Mesodermal cell (in vitro differentiated cells): Measurements from ENCODE around the gene GPX4.

Source experiments
- H3K27ac ChIP-seq: 2 replicates; pipeline ENCODE4 v1.7.0; 2013; ENCODE audit warnings: mild to moderate bottlenecking, low read depth, low read length, moderate library complexity; ENCODE audit not compliant: severe bottlenecking
- H3K36me3 ChIP-seq: 2 replicates; pipeline ENCODE4 v1.7.1; 2013; ENCODE audit warnings: mild to moderate bottlenecking, low read length, moderate library complexity; ENCODE audit not compliant: control insufficient read depth, insufficient read depth
- H3K4me1 ChIP-seq: one replicate; pipeline ENCODE4 v1.7.1; 2013; ENCODE audit warnings: mild to moderate bottlenecking, low read length; ENCODE audit not compliant: insufficient read depth, control insufficient read depth, poor library complexity, severe bottlenecking
- H3K4me3 ChIP-seq: 2 replicates; pipeline ENCODE4 v1.7.0; 2013; ENCODE audit warnings: low read length, control low read depth, mild to moderate bottlenecking; ENCODE audit not compliant: insufficient read depth, poor library complexity, severe bottlenecking; ENCODE audit errors: extremely low read depth
- H3K9me3 ChIP-seq: 2 replicates; pipeline ENCODE4 v1.7.1; 2013; ENCODE audit warnings: mild to moderate bottlenecking, low read length, moderate library complexity; ENCODE audit not compliant: control insufficient read depth
- WGBS, 2 experiments: methylation state at CpG; one replicate each; pipeline ENCODE4 v1.1.5; 2013; ENCODE audit warnings: missing lambda C conversion rate in 2 of 2; ENCODE audit not compliant: insufficient coverage in 2 of 2; 5-methylcytosine and 5-hydroxymethylcytosine counted together

Gene GPX4

DNA sequence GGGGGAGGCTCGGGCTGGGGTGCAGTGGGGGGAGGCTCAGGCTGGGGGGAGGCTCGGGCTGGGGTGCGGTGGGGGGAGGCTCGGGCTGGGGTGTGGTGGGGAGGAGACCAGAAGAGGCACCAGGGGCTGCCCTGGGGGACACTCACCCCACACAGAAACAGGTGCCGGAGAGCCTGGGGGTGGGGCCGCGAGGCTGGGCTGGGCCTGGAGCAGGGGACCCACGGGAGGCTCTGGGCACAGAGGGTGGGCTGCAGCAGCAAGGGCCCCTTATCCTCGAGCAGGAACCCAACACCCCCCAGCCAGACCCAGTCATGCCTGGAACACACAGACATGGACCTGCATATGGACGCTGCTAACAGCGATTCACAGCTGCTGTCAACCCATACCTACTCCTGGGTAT is 34.3 kb downstream of the GPX4 start:
- Histone ChIP-seq H3K4me1 (peaks cover 2% of the 10 kb centered on the region), H3K9me3 (no peaks in the 10 kb centered on the region), H3K4me3 (no peak overlapping the region), H3K36me3 (peaks cover 34% of the 10 kb centered on the region), H3K27ac (no peak overlapping the region)
- WGBS, 2 experiments, result 96% methylated on average over 6 to 7 of the region's 11 CpGs

DNA sequence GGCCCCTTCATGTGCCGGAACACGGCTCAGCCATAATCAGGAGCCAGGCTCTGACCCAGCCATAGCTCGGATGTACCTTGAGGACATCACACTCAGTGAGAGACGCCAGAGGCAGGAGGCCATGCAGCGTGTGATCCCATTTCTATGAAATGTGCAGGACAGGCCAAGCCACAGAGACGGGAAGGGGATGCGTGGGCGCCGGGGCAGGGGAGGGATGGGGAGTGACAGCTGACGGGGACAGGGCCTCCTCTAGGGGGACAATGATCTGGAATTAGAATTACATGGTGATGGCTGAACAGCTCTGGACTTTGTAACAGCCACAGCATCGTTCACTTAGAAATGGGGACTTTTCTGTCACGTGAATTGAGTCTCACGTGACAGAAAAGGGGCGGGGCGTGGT is 35.3 kb downstream of the GPX4 start:
- no peak overlapping the region for H3K4me3 ChIP-seq
- H3K4me1 ChIP-seq, result no peaks in the 10 kb centered on the region
- no peak overlapping the region for H3K27ac ChIP-seq
- H3K36me3 ChIP-seq, result peaks cover 36% of the 10 kb centered on the region
- no peaks in the 10 kb centered on the region for H3K9me3 ChIP-seq
- WGBS, 2 experiments, result 93 to 98% methylated on average over 13 to 15 of the region's 15 CpGs

DNA sequence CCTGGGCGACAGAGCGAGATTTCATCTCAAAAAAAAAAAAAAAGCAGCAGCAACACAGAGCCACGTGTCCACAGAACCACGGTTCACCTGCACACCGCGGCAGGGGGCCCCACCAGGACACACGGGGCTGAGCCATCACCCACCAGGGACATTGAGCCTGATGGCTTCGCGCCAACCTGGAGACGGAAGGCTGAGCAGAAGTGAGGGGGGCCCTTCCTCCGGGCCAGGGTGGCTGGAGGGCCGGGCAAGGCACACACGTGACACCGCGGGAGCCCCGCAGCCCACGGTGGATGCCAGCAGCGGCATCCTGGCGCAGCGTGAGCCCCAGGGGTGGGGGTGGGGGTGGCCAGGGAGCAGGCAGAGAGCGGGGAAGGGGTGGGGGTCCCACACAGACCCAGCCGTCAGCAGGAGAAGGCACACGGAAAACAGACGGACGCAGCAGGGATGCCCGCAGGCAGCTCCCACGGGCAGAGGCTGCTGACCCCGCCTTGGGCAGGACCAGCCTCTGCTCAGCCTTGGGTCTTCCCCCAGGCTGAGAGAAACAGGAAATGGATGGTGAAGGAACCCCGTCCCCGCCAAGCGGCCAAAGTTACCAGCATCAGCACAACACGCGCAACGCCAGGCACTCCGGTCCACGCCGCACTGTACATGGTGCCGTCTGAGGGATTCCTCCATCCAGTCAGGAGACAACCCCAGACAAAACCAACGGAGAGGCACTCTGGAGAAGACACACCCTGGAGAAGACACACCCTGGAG is 36.7 kb downstream of the GPX4 start:
- no peaks in the 10 kb centered on the region for H3K9me3 ChIP-seq
- H3K36me3 ChIP-seq, result peaks cover 42% of the 10 kb centered on the region
- H3K27ac ChIP-seq, result no peak overlapping the region
- WGBS, 2 experiments, result 95 to 97% methylated on average over 18 to 27 of the region's 39 CpGs
- no peak overlapping the region for H3K4me3 ChIP-seq
- H3K4me1 ChIP-seq, result no peaks in the 10 kb centered on the region

DNA sequence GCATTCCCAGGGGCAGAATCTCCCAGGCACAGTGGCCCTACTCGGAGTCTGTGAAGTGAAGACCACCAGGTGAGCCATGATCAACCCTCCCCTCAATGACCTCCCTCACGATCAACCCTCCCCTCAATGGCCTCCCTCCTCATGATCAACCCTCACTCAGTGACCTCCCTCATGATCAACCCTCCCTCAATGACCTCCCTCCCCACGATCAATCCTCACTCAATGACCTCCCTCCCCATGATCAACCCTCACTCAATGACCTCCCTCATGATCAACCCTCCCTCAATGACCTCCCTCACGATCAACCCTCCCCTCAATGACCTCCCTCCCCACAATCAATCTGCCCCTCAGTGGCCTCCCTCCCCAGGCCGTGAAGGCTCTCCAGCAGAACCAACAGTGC is 38.1 kb downstream of the GPX4 start:
- Histone ChIP-seq H3K4me1 (no peaks in the 10 kb centered on the region), H3K36me3 (peaks cover 42% of the 10 kb centered on the region), H3K9me3 (no peaks in the 10 kb centered on the region), H3K27ac (no peak overlapping the region), H3K4me3 (no peak overlapping the region)
- 84 to 86% methylated on average over 5 of the region's 5 CpGs for WGBS, 2 experiments

DNA sequence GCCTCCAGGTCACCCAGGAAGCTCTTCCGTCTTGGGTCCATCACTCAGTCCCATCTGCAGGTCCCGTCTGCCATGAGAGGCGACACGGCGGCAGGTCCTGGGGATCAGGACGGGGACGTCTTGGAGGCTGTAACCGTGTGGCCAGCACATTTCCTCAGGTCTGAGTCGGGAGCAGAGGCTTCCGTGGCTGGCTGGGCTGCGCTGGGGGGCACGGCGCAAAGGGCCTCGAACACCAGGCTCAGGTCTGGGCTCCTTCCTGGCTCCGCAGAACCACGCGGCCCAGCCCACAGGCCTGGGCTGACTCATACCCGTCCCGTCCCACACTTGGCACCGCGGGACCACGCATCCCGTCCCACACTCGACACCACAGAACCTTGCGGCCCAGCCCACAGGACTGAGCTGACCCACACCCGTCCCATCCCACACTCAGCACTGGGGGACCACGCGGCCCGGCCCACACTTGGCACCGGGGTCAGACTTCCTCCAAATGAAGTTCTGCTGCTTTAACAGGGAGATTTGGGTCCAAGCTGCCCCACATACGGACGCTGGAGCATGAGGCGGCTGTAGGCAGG is 40.1 kb downstream of the GPX4 start:
- Histone ChIP-seq H3K4me3 (no peak overlapping the region), H3K4me1 (no peaks in the 10 kb centered on the region), H3K9me3 (no peaks in the 10 kb centered on the region), H3K36me3 (peaks cover 51% of the 10 kb centered on the region), H3K27ac (no peak overlapping the region)
- WGBS, 2 experiments, result 94 to 97% methylated on average over 28 to 29 of the region's 33 CpGs

DNA sequence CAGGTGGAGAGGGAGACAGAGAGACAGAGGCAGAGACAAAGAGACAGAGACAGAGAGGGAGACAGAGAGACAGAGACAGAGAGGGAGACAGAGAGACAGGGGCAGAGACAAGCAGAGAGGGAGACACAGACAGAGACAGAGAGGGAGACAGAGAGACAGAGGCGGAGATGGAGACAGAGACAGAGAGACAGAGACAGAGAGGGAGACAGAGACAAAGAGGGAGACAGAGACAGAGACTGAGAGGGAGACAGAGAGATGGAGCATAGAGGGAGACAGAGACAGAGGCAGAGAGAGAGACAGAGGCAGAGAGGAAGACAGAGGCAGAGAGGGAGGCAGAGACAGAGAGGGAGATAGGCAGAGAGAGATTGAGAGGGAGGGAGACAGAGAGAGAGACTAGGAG is 40.9 kb downstream of the GPX4 start:
- H3K27ac ChIP-seq, result no peak overlapping the region
- 94 to 95% methylated on average over 1 of the region's 1 CpG for WGBS, 2 experiments
- H3K9me3 ChIP-seq, result no peaks in the 10 kb centered on the region

DNA sequence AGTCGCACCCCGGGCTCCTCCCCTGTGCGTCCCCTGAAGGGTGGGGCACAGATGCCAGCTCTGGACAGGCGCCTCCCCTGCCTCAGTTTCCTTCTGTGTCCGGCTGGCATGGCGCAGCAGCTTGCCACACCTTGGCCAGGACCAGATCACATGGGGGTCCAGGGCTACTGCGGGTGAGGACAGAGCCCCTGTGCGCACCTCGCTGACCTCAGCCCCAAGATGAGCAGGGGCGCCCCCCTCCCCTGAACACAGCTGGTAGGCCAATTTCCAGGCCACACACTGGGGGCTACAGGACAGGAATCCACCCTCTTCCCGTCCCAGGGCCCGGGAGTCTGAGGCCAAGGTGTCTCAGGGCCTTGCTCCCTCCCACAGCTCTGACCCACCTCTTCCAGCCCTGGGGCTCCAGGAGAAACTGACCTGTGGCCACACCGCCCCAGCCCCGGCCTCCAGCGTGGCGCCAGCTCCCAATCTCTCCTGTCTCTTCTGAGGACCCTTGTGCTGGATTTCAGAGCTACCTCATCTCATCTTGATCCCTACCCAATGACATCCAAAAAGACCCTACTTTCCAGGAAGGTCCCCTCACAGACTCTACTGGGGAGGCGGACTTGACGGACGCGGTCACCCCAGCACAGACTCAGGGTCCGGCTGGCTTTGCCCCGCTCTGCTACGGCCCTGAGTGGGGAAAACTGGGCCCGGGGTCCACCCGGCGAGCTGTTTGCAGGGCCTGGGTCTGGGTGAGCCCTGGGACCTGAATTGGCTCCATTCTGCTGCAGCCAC is 42.0 kb downstream of the GPX4 start:
- Histone ChIP-seq H3K9me3 (no peaks in the 10 kb centered on the region), H3K27ac (no peak overlapping the region)
- WGBS, 2 experiments, result 96% methylated on average over 18 to 22 of the region's 26 CpGs

More for the DNA sequence above, 40.9 kb downstream of the GPX4 start:
- Histone ChIP-seq H3K4me1 (no peaks in the 10 kb centered on the region), H3K36me3 (peaks cover 55% of the 10 kb centered on the region), H3K4me3 (no peak overlapping the region)

DNA sequence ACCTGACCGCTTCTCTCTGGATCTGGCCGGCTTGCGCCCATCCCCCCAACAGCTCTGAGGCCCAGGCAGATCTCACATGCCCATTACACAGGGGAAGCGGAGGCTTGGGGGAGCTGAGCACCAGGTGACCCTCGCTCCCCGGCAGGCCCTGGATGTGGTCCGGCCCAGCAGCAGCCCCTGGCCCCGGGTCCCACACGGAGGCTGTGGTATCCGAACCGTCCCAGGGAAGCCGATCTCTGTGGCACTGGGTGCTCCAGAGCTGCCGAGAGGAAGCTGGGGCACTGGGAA is 42.6 kb downstream of the GPX4 start:
- WGBS, 2 experiments, result 81 to 91% methylated on average over 7 to 12 of the region's 13 CpGs
- peaks cover 66% of the 10 kb centered on the region for H3K36me3 ChIP-seq
- no peak overlapping the region for H3K4me3 ChIP-seq
- no peaks in the 10 kb centered on the region for H3K4me1 ChIP-seq
- H3K9me3 ChIP-seq, result no peaks in the 10 kb centered on the region
- no peak overlapping the region for H3K27ac ChIP-seq

More for the DNA sequence above, 42.0 kb downstream of the GPX4 start:
- H3K4me1 ChIP-seq, result no peaks in the 10 kb centered on the region
- H3K36me3 ChIP-seq, result peaks cover 64% of the 10 kb centered on the region
- H3K4me3 ChIP-seq, result no peak overlapping the region

DNA sequence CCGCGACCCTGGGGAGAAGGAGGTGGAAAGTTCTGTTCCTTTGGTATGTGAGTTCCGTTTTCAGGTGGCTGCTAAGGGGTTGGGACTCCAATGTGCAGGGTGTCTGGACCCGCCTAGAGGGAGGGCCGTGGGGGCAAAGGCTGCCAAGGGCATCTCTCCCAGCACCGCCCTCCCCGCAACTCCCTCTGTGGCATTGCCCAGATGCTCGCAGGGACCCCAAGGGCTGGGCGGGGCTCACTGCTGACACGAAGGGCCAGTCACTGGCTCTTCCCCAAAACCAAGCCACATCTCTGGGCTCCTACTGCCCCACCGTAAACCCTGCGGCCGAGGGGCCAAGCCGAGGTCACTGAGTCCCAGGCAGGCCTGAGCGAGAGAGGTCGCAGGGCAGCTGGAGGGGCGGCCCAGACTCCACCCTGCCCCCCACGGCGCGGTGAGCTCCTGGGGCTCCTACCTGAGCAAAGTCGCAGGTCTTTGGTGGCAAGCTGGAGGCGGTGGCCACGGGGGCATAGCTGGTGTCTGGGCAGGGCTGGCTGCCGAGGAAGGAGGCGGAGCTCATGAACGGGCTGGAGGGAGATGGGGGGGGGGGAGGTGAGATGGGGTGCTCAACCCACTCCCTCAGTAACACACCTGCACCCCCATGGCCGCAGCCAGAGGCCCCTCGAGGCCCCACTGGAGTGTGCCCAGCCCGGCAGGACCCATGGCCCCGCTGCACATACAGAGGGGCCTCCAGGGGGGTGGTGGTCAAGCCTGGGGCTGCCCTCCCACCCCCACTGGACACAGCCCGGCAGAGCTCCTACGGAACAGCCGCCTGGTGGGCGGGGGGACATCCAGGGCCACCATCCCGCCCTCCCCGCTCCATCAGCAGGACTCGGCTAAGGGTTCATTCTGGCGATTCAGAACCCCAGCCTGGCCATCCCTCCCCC is 43.3 kb downstream of the GPX4 start:
- Histone ChIP-seq H3K4me1 (no peaks in the 10 kb centered on the region), H3K36me3 (peaks cover 68% of the 10 kb centered on the region), H3K27ac (no peak overlapping the region), H3K9me3 (no peaks in the 10 kb centered on the region), H3K4me3 (no peak overlapping the region)
- WGBS, 2 experiments, result 90 to 92% methylated on average over 19 to 31 of the region's 38 CpGs

DNA sequence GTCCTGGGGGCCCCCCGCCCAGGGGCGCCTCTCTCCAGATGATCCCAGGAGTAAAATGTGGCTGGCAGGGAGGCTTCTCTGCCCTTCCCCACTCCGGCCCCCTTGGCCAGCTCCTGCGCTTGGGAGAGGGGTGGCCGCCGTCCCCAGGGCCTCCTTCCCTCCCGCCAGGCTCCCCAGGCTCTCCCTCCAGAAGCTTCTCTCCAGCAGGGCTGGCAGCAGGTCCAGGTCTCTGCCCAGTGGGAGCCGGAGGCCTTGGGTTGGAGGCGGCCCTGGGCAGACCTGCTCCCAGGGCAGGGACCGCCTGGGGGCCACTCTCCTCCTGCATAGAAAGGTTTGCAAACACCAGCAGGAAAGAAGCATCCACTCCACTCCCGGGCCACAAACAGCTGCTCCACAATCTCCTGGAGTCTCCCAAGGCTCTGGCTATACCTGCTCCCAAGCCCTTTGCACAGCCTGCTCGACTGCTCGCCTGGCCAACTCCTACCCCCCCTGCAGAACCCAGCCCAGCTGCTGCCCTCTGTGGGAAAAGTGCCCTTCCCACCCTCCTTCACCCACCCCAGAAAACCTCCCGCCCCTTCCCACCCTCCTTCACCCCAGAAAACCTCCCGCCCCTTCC is 44.2 kb downstream of the GPX4 start:
- 86 to 90% methylated on average over 8 to 9 of the region's 15 CpGs for WGBS, 2 experiments
- Histone ChIP-seq H3K9me3 (no peaks in the 10 kb centered on the region), H3K4me3 (no peak overlapping the region), H3K27ac (no peak overlapping the region), H3K4me1 (no peaks in the 10 kb centered on the region), H3K36me3 (peaks cover 64% of the 10 kb centered on the region)
